Keratinocyte (primary cell): ENCODE data around the gene KNL1. TPM values are rescaled to one million over a fixed set of nuclear protein-coding genes. Genes with fewer than 3 reads are reported as not detected.

Experiments used
- DNase-seq: peaks from one replicate; pipeline ENCODE4 v3.0.0-alpha.2; 2011; ENCODE audit warnings: low read depth, missing footprints, low spot score
- FAIRE-seq: peaks from 2 replicates; lab custom pipeline; 2011; peaks lifted over from hg19 to GRCh38; lab: Jason Lieb, UNC
- H2AFZ ChIP-seq: 2 replicates; pipeline ENCODE4 v1.6.0; 2012; ENCODE audit warnings: low read length, control low read depth, inconsistent platforms; ENCODE audit not compliant: control insufficient read depth
- H3K27ac ChIP-seq: 2 replicates; pipeline ENCODE4 v1.5.1; 2011; ENCODE audit warnings: low read length; ENCODE audit not compliant: control insufficient read depth, insufficient read depth
- H3K27me3 ChIP-seq: 3 replicates; pipeline ENCODE4 v1.6.0; 2011; ENCODE audit warnings: low read length; ENCODE audit not compliant: control insufficient read depth, insufficient read depth; ENCODE audit errors: extremely low read depth
- H3K36me3 ChIP-seq, 2 experiments: 2 replicates in 1 of 2; 3 replicates in 1 of 2; pipeline ENCODE4 v1.5.1; 2011; ENCODE audit warnings: low read length in 2 of 2, mild to moderate bottlenecking in 1 of 2; ENCODE audit not compliant: control insufficient read depth in 2 of 2, insufficient read depth in 2 of 2; ENCODE audit errors: extremely low read depth in 1 of 2
- H3K4me1 ChIP-seq: 3 replicates; pipeline ENCODE4 v1.5.1; 2011; ENCODE audit warnings: low read length; ENCODE audit not compliant: control insufficient read depth, insufficient read depth; ENCODE audit errors: extremely low read depth
- H3K4me2 ChIP-seq: 3 replicates; pipeline ENCODE4 v1.6.0; 2011; ENCODE audit warnings: low read depth, low read length; ENCODE audit not compliant: control insufficient read depth, insufficient read depth; ENCODE audit errors: extremely low read depth
- H3K4me3 ChIP-seq, 3 experiments: fragments of 200-600 bp in 1 of 3; sonication (generic) in 1 of 3; 2 replicates in 2 of 3; 3 replicates in 1 of 3; pipeline ENCODE4 v1.5.1; 2011 to 2016; ENCODE audit warnings: low read length in 3 of 3, mild to moderate bottlenecking in 3 of 3, control low read depth in 2 of 3, inconsistent platforms in 1 of 3, low read depth in 1 of 3, mixed read lengths in 1 of 3, mixed run types in 1 of 3, moderate library complexity in 1 of 3; ENCODE audit not compliant: control insufficient read depth in 2 of 3, insufficient read depth in 2 of 3; ENCODE audit errors: extremely low read depth in 1 of 3
- H3K79me2 ChIP-seq: 2 replicates; pipeline ENCODE4 v1.6.0; 2012; ENCODE audit warnings: low read length; ENCODE audit not compliant: control insufficient read depth, insufficient read depth
- H3K9ac ChIP-seq: 3 replicates; pipeline ENCODE4 v1.6.0; 2011; ENCODE audit warnings: low read length; ENCODE audit not compliant: control insufficient read depth, insufficient read depth; ENCODE audit errors: extremely low read depth
- H3K9me1 ChIP-seq: 3 replicates; pipeline ENCODE4 v1.6.0; 2011; ENCODE audit warnings: low read length; ENCODE audit not compliant: control insufficient read depth, insufficient read depth; ENCODE audit errors: extremely low read depth
- H3K9me3 ChIP-seq: 2 replicates; pipeline ENCODE4 v1.5.1; 2012; ENCODE audit warnings: low read depth, low read length; ENCODE audit not compliant: control insufficient read depth
- H4K20me1 ChIP-seq: 3 replicates; pipeline ENCODE4 v1.6.0; 2011; ENCODE audit warnings: low read length; ENCODE audit not compliant: control insufficient read depth, insufficient read depth; ENCODE audit errors: extremely low read depth
- CTCF ChIP-seq, 3 experiments: IDR thresholded peaks in 1 of 3; conservative IDR thresholded peaks in 1 of 3; optimal IDR thresholded peaks in 1 of 3; 2 replicates in 2 of 3; 3 replicates in 1 of 3; pipeline versions ENCODE3 to v1.5.1; 2011; ENCODE audit warnings: low read length in 3 of 3, mild to moderate bottlenecking in 3 of 3, moderate library complexity in 2 of 3, control low read depth in 1 of 3, inconsistent platforms in 1 of 3; ENCODE audit not compliant: insufficient read depth in 2 of 3; ENCODE audit errors: extremely low read depth in 1 of 3
- EZH2 ChIP-seq: IDR thresholded peaks from one replicate; pipeline ENCODE4 v1.6.1; 2012; ENCODE audit warnings: inconsistent platforms, mild to moderate bottlenecking, low read length, moderate library complexity
- dilution Hi-C: fragments of 300-500 bp; cut with MboI; formaldehyde crosslinking; loops from one replicate; pipeline ENCODE4 v1.7.0; 2020; ENCODE audit warnings: low sequenced_read_pairs; ENCODE audit not compliant: extremely low pct_ligation_motif_present
- polyA plus RNA-seq, 5 experiments: library from polyadenylated mRNA; depleted of rRNA in 3 of 5; stranded (reverse) in 3 of 5; stranded (forward) in 1 of 5; unstranded in 1 of 5; fragments of >200 nt; gene quantifications; 1 replicate in 1 of 5; 2 replicates in 3 of 5; 3 replicates in 1 of 5; pipeline versions ENCODE4 v1.2.1 to v1.2.3, GENCODE V29; 2011 to 2012; ENCODE audit warnings: missing spikeins in 2 of 5, low read depth in 1 of 5, low replicate concordance in 1 of 5

The KNL1 gene
- polyA plus RNA-seq, 1 donor (not counting 4 experiments of a cell fraction or from before 2014, with no cell fraction given), result 6.9 TPM

- FAIRE-seq (no peak), DNase-seq (no peak)
- Histone ChIP-seq H3K9me1 (no peaks in the 10 kb centered on the region), H3K79me2 (peaks cover 16% of the 10 kb centered on the region), H2AFZ (no peak overlapping the region), H3K27ac (no peak overlapping the region), H3K9ac (no peak overlapping the region), H4K20me1 (no peaks in the 10 kb centered on the region), H3K4me2 (peak overlapping the region; percentile 31), H3K4me3 (no peak overlapping the region), H3K27me3 (no peaks in the 10 kb centered on the region), H3K36me3 (peaks cover 6 to 12% of the 10 kb centered on the region in 2 experiments), H3K4me1 (peaks cover 11% of the 10 kb centered on the region), H3K9me3 (no peaks in the 10 kb centered on the region)
- dilution Hi-C loops, result no loop called here
- TF ChIP-seq CTCF (optimal IDR thresholded peaks at IDR 0.05 in 1 of 3, IDR thresholded peaks at IDR 0.05 in 1 of 3, conservative IDR thresholded peaks at IDR 0.05 in 1 of 3; ENCODE audit: extremely low read depth in 1 of 3, insufficient read depth in 2 of 3, low read length in 3 of 3) (no peak), EZH2 (no peak)
These were observed 34.9 kb upstream of the KNL1 start for GRCh38 chr15:40558952-40559742.

GRCh38 chr15:40562691-40563090, 31.4 kb upstream of the KNL1 start:
- H2AFZ ChIP-seq, result no peak overlapping the region
- H3K36me3 ChIP-seq, result peaks cover 0 to 5% of the 10 kb centered on the region in 2 experiments
- H3K4me3 ChIP-seq, result no peak overlapping the region
- TF ChIP-seq EZH2 (no peak), CTCF (optimal IDR thresholded peaks at IDR 0.05 in 1 of 3, IDR thresholded peaks at IDR 0.05 in 1 of 3, conservative IDR thresholded peaks at IDR 0.05 in 1 of 3; ENCODE audit: extremely low read depth in 1 of 3, insufficient read depth in 2 of 3, low read length in 3 of 3) (no peak)
- H3K27ac ChIP-seq, result no peak overlapping the region
- no peak overlapping the region for H3K9ac ChIP-seq
- H3K27me3 ChIP-seq, result no peaks in the 10 kb centered on the region
- DNase-seq (no peak), FAIRE-seq (no peak)
- H3K4me1 ChIP-seq, result peaks cover 16% of the 10 kb centered on the region
- no peaks in the 10 kb centered on the region for H3K9me1 ChIP-seq
- no peaks in the 10 kb centered on the region for H3K9me3 ChIP-seq
- no peaks in the 10 kb centered on the region for H4K20me1 ChIP-seq
- no peak overlapping the region for H3K4me2 ChIP-seq
- peaks cover 18% of the 10 kb centered on the region for H3K79me2 ChIP-seq
- dilution Hi-C loops, result no loop called here
